GM12801 (cell line): ENCODE results near the gene MMP21.

Experiments
- TF ChIP-seq, protein P1 (sequence below): IDR thresholded peaks from one replicate; pipeline ENCODE4 v1.5.1; 2011; ENCODE audit warnings: control low read depth; ENCODE audit not compliant: insufficient read length; ENCODE audit errors: extremely low read depth

The MMP21 gene

DNA sequence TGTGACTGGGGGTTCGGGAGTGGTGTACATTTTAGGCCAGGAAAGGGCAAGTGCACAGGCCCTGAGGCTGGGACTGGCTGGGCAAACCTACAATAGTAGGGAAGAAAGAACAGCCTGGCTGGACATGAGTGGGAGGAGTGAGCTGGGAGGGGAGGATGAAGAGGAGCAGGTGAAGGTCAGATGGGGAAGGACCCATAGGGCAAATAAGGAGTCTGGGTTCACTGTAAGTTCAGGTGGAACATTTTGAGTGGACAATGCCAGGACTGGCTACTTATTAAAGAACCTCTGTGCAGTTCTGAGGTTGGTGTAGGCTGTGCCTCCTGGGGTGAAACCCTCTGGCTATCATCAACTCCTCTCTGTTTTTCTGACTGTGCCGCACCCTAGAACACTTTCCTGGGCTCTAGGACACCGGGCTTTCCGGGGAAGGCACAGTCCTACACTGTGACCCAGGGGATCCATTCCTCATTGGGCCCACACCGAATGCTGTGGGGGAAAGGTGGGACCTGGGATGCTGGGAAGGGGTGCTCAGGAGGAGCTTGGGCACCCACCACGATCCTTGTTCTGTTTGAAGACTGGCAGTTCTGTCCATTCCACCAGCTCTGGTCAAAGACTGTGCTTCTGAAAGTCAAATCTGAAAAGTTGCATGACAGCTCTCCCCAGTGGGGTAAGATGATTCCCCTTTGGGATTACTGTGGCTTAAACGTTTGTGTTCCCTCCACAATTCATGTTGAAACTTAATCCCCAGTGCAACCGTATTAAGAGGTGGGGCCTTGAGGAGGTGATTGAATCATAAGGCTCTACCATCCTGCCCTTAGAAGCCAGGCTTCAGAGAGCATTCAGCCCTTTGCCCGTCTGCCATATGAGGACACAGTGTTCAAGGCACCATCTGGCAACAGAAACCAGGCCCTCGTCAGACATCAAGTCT, 4.0 kb upstream of the MMP21 start:
- TF ChIP-seq, protein P1, sequence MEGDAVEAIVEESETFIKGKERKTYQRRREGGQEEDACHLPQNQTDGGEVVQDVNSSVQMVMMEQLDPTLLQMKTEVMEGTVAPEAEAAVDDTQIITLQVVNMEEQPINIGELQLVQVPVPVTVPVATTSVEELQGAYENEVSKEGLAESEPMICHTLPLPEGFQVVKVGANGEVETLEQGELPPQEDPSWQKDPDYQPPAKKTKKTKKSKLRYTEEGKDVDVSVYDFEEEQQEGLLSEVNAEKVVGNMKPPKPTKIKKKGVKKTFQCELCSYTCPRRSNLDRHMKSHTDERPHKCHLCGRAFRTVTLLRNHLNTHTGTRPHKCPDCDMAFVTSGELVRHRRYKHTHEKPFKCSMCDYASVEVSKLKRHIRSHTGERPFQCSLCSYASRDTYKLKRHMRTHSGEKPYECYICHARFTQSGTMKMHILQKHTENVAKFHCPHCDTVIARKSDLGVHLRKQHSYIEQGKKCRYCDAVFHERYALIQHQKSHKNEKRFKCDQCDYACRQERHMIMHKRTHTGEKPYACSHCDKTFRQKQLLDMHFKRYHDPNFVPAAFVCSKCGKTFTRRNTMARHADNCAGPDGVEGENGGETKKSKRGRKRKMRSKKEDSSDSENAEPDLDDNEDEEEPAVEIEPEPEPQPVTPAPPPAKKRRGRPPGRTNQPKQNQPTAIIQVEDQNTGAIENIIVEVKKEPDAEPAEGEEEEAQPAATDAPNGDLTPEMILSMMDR = no peak

DNA sequence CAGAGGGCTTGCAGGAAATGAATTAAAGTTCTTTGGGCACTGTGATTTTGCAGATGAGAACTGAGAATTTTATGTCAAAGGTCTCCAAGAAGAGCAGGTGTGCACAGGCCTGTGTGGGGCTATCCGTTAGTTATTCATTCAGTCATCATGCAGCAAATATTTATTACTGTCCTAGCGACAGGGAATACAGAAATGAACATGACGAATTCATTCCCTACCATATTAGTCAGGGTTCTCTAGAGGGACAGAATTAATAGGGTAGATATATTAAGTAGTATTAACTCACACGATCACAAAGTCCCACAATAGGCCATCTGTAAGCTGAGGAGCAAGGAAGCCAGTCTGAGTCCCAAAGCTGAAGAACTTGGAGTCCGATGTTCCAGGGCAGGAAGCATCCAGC, 2.9 kb upstream of the MMP21 start:
- TF ChIP-seq, protein P1 = no peak

DNA sequence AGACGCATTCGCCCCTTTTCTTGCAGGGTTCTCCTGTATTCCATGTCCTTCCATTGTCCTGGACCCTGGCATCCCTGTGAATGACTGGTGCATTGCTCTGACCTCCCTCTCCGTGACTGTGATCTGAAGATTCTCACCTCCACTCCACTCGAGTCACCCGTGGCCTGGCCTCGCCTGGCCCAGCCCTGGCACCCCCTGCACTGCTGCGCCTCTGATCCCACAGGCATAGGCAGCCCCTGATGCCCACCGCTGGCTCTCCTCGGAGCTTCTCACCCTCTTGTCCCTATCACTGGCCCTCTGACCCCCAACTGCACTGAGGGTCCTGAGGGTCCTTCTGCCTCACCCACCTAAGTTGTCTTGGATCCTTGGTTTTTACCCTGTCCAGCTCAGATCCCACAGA, 2.2 kb upstream of the MMP21 start:
- TF ChIP-seq, protein P1 = no peak

DNA sequence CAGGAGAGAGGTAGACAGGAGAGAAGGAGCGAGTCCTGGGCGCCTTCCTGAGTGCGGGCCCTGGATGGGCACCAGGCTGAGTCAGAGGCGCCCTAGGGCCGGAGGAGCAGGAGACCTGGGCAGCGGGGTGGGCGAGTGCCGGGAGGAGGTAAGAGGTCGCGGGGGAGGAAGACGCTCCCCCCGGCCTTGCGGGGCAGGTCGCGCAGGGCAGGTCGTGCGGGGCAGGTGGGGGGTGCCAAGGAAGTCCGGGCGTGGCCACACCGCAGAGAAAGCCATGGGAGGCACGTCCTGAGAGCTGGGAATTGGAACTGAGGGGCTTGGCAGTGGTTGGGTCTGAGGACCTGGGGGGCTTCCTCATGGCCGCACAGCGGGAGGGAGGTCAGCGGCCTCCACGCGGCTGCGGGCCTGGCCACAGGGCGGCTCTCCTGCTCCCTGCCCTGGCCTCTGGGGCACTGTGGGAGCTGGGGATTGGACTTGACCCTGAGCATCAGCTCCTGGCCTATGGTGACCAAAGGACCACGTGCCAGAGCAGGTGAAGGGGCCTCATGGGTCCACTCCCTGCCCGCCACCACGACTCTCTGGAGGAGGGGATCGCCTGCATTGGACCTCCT, 935 bp downstream of the MMP21 start:
- TF ChIP-seq, protein P1 = no peak

DNA sequence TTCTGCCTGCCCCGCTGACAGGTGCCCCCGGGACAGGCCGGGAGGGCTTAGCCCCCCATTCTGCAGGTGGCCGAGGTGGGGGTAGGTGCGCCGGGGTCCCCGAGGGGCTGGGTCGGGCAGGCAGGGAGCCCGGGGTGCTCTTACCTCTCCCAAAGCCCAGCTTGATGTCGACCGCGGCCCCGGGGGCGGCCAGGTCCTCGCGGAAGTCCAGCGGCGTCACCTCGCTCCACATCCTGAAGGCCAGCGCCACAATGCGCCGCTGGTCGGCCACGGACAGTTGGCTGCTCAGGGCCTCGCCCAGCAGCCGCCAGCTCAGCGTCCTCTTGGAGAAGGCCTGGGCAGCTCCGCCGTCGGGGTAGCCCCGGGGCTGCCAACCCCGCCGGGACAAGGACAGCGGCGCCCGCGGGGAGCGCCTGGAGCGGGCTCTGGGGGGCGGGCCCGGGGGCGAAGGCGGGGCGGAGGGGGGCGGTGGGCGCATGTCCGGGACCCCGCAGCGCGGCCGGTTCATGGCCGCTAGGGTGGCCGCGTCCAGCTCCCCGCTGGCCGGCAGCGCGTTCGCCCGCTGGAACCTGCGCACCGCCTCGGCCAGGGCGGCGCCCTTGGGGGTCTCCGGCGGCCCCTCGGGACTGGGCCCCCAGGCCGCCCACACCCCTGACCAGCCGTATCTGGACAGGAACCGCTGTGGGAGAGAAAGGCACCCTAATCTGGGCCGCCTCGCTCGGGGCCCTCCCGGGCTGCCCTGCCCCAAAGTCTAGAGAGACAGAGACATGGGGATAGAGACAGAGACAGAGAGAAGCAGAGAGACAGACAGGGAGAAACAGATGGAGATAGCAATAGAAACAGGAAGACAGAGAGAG, 1.7 kb downstream of the MMP21 start:
- TF ChIP-seq, protein P1 = no peak

DNA sequence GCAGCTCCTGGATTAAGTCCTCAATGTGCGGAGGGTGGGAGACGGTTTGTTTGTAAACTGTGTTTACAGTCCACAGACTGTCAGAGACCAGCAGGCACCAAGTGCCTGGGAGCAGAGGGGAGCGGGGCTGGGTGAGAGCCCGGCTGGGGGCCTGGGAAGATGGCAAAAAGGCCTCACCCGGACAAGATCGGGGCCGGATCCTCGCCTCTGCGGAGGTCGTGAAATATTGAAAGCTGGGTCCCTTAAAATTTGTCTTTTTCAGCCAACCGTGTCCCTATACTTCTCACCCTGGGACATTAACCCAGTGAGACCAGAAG, 2.8 kb downstream of the MMP21 start:
- TF ChIP-seq, protein P1 = no peak
